GM18499 (cell line): ENCODE measurements around the gene OSBPL7.

Experiments used
- ATAC-seq: cut with Tn5 transposase; IDR thresholded peaks from one replicate; pipeline ENCODE4 v1.9.1; 2021; ENCODE audit warnings: moderate number of reproducible peaks; ENCODE audit not compliant: insufficient read depth, unreplicated experiment

The OSBPL7 gene

GRCh38 chr17:47829870-47830269 is 8.3 kb upstream of the OSBPL7 start:
- ATAC-seq: no peak

GRCh38 chr17:47823519-47823918 is 1.9 kb upstream of the OSBPL7 start:
- ATAC-seq: no peak

- no peak for ATAC-seq
Measured at GRCh38 chr17:47822785-47823184, 1.2 kb upstream of the OSBPL7 start.

DNA sequence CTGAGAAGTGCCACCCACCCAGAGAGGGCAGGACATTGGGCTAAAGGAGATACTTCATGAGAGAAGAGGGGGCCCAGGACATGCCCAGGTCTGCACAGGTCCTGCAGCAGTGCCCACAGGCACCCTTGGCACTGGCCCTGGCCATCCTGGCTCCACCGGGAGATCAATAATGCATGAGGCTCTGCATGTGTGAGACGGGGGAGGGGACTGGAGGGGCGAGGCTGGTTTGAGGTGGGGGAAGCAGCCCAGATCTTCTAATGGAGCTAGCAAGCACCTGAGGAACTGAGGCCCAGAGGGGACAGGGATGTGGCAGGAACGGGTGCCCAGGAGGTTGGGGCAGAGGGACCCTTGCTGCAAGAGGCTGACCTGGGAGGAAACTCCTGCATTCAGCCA is 567 bp downstream of the OSBPL7 start:
- no peak for ATAC-seq

DNA sequence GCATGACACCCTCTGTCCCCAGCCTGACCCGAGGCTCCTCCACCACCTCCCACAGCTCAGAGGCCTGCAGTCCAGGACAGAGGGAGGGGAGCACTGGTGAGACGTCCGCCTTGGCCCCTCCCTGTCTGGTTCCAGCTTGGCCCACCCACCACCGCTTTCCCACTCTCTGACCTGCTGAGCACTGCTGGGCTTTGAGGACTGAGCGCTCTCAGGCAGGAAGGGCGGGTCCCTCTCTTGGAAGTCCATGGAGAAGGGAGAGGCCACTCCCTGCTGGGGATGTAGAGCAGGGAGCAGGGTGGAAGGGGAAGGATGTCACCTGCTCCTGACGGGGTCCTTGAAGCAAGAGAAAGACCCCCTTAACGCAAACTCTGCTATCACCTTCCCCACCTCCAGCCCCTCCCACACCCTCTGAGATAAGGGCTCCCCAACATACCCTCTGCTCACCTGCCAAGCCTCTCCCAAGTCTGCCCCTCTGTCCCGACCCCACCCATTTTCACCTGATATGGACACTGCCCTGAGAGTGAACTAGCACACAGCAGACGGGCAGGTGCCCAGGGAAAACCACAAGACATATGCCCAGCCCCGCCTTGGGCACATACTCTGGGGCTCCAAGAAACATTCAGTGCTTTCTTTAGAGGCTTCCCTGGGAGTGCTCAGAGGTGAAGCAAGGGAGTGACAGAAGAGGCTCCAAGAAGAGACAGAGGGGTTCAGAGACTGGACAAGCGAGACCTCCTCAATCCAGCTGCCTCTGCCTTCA is 1.4 kb downstream of the OSBPL7 start:
- ATAC-seq: no peak

DNA sequence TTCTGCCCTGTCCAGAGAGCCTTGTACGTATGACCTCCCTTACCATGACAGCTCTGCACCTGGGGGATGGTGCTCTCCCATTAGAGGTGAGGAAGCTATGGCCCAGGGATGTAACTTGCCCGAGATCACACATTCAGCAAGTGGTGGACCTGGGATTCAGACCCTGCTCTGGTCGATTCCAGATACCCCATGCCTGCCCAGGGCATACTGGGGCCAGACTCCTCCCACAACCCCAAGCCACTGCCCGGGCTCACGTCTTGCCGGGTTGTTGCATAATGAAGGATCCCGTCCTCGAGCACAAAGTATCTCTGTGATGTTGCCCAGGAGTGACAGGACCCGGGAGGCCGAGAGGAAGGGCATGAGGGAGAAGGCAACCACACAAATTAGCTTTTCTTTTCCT is 2.1 kb downstream of the OSBPL7 start:
- no peak for ATAC-seq

GRCh38 chr17:47818002-47818695 is 3.4 kb downstream of the OSBPL7 start:
- ATAC-seq: no peak

- ATAC-seq: no peak
Measured at GRCh38 chr17:47816947-47817346, 4.6 kb downstream of the OSBPL7 start.

DNA sequence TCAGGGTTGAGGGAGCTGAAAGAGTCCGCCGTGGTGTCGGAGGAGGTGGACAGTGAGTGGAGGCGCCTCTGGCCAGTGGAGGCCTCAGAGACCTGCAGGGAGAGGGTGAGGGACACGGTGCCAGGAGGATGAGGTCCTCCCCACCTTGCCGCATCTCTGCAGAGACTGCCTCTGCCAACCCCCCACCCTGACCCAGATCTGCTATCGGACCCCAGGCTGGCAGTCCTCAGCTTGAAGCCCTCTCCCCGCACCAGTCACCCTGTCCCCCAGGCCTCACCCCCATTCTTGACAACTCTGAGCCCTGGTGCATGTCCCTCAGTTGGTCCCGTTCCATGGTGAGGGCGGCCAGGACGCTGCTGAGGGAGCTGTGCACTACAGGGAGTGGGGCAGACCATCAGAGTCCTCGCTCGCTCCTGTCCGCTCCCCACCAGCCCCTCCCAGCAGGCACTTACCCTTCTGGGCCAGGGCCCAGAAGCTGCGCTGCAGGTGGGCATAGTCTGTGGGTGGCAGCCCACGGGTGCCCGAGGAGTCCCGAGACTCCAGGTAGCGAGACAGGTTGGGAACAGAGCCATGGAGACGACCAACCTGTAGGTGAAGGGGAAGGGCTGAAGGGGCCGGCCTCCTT is 5.4 kb downstream of the OSBPL7 start:
- ATAC-seq: no peak

- ATAC-seq: no peak
Measured at GRCh38 chr17:47815106-47815918, 6.3 kb downstream of the OSBPL7 start.

DNA sequence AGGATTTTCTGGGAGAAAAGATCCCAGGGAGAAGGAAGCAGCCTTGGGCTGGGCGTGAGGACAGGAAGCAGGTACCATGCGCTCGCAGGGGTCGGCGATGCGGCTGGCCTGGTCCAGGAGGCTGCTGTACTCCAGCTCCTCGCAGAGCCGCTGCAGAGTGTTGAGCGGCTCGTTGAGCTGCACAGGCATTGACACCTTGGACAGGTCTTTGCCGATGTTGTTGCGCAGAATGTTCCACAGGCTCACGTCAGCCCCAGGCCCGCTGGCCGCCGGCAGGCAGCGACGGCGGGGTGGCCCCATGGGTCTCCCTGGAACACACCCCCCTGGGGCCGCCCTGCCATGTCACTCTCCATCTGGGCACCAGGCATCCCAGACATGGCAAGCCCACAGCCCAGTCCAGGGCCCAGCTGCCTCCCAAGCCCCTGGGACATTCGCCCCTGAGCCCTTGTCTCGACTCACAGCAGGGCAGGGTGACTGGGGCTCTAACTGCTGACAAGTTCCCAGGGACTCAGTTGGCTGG is 8.0 kb downstream of the OSBPL7 start:
- no peak for ATAC-seq

DNA sequence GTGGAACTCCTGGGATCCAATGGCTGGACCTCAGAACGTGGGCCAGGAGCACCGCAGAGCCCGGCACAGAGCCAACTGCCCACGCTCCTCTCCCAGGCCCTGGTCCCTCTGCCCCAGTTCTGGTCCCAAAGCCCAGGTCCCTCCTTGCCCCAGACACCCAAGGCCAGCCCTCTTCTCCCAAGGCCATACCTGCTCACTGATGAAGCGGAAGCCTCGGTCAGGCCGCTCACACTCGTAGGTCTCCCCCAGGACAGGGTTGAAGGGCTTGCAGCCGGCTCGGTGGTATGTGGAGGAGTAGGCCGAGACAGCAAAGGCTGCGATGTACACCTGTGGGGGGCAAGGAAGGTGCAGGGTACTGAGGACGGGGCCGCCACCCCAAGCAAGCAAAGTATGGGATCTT is 8.5 kb downstream of the OSBPL7 start:
- no peak for ATAC-seq

GRCh38 chr17:47812146-47812920 is 9.3 kb downstream of the OSBPL7 start:
- ATAC-seq: no peak

DNA sequence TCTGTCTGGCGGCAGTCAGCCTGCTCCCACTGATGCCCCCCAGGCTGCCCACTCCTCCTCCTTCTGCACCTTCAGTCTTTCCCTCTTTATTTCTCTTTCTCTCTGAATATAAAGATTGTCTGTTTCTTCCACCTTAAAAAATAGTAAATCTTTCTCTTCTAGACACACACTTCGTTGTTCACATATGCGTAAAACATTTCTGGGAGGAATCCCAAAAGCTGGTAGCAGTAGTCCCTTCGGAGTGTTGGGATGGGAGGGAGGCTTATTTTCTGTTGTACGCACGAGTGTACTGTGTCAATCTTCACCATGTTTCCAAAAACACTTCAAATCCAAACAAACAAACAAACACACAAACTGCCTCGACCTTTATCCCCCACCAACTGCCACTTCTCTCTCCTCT is 9.9 kb downstream of the OSBPL7 start:
- no peak for ATAC-seq

DNA sequence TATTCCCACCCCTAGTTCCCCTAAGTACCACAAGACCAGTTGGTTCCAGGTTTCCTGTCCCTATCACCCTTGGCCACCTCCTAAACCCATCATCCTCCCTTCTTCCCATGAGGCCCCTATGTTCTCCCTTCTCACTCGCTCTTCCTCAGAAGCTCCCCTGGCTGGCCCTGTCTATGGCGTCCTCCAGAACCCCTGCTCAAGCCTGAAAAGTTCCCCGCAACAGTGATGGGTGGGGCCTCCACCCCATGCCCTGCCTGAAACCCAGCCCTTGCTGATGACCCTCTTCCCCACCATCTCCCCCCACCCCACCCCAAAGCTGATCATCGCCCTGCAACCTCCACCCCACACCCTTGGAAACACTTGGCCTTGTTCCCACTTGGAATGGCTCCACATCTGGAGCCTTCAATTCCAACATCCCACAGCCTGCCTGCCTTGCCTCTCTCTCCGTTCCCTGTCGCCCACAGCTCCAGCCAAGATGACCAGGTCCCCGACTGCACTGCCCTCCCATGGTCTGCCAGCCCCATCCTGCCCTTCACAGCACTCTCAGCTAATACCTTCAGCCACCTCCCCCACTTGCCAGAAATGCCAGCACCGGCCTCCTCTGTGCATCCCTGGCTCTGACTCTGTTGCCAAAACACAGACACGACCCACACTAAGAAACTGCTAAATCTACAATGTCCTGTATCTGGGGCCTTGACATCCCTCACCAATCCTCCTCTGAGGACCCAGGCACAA is 10.5 kb downstream of the OSBPL7 start:
- no peak for ATAC-seq

GRCh38 chr17:47810200-47810821 is 11.3 kb downstream of the OSBPL7 start:
- no peak for ATAC-seq

- no peak for ATAC-seq
Measured at GRCh38 chr17:47808830-47809480, 12.6 kb downstream of the OSBPL7 start.
